Naive thymus-derived CD8-positive, alpha-beta T cell (primary cell): ENCODE measurements around the gene EIF3D. TPM values are rescaled to one million over a fixed set of nuclear protein-coding genes. Genes with fewer than 3 reads are reported as not detected.
A peak's percentile ranks its signal among the peaks of the same experiment; 100 is the strongest.

Experiments used
- ATAC-seq, 2 donors: fragments of 150-1000 bp; cut with Tn5 transposase in 1 of 2; sonication (Bioruptor Pico), chemical (Tn5 transposase) in 1 of 2; 1 replicate in 1 of 2; 2 replicates in 1 of 2; pipeline ENCODE4 v1.10.0; 2021; ENCODE audit warnings: mild to moderate bottlenecking in 2 of 2, moderate library complexity in 2 of 2
- POLR2A ChIA-PET: fragments of 350-600 bp; sonication (Branson Sonifier 250); formaldehyde crosslinking; loops from one replicate; lab custom pipeline; 2021; ENCODE audit warnings: antibody characterized with exemption; lab: Charles Lee
- DNase-seq, 10 donors: peaks; one replicate each; pipeline versions ENCODE4 v3.0.0 to v3.0.0-alpha.2; 2020 to 2022
- H3K27ac Mint-ChIP-seq, 10 donors: one replicate each; pipeline ENCODE4 v1.8.0; 2020 to 2022; ENCODE audit warnings: mild to moderate bottlenecking in 10 of 10, mixed read lengths in 10 of 10, moderate library complexity in 4 of 10, inconsistent platforms in 1 of 10
- H3K27me3 Mint-ChIP-seq, 5 donors: one replicate each; pipeline ENCODE4 v1.8.0; 2021 to 2022; ENCODE audit warnings: mixed read lengths in 5 of 5
- H3K36me3 Mint-ChIP-seq, 3 donors: one replicate each; pipeline ENCODE4 v1.8.0; 2020 to 2022; ENCODE audit warnings: mixed read lengths in 3 of 3, mild to moderate bottlenecking in 2 of 3, inconsistent platforms in 1 of 3
- H3K4me1 Mint-ChIP-seq, 4 donors: one replicate each; pipeline ENCODE4 v1.8.0; 2021 to 2022; ENCODE audit warnings: mixed read lengths in 4 of 4
- H3K4me3 Mint-ChIP-seq, 10 donors: one replicate each; pipeline ENCODE4 v1.8.0; 2020 to 2022; ENCODE audit warnings: mild to moderate bottlenecking in 10 of 10, mixed read lengths in 10 of 10, moderate library complexity in 6 of 10, inconsistent platforms in 1 of 10
- H3K9me3 Mint-ChIP-seq, 9 donors: one replicate each; pipeline ENCODE4 v1.8.0; 2020 to 2022; ENCODE audit warnings: mixed read lengths in 9 of 9, mild to moderate bottlenecking in 3 of 9, inconsistent platforms in 1 of 9, moderate library complexity in 1 of 9
- polyA plus RNA-seq, 3 donors: library from polyadenylated mRNA; unstranded; fragments of 300-500 nt; fragmentation: Illumina TruSeq; gene quantifications; one replicate each; pipeline ENCODE4 v1.2.3, GENCODE V29; 2021
- total RNA-seq, 8 experiments: library from RNA in 2 of 8; stranded (reverse) in 2 of 8; gene quantifications; one replicate each; pipeline ENCODE4 v1.2.3 and lab custom pipeline; 2021 to 2026

EIF3D gene
- 100 to 1,000 TPM; 269 to 276 TPM for total RNA-seq
- 100 to 1,000 TPM; 129 to 190 (median 173) TPM for polyA plus RNA-seq
- total RNA-seq (lab: John Stamatoyannopoulos, UW): 304 to 475 (median 369) reads per million in 6 experiments

- ATAC-seq: peak; percentile 92
- POLR2A ChIA-PET: interaction anchor here (0.6 to 3.6 kb wide), 19 partner anchors 8 to 1978 kb away, joined by 3 to 30 read pairs (median 3); partner anchors contain the start of genes APOL1, FOXRED2, IFT27 and TOM1
- Mint-ChIP-seq H3K27ac (peak within 1 kb of the TSS; percentile 95 to 100 (median 98)), H3K4me3 (peak within 1 kb of the TSS; percentile 84 to 97 (median 93)), H3K27me3 (no peaks in the 10 kb centered on the region), H3K9me3 (no peaks in the 10 kb centered on the region), H3K4me1 (peaks cover 4 to 34% (median 22%) of the 10 kb centered on the region in 4 donors), H3K36me3 (peaks cover 0 to 34% (median 19%) of the 10 kb centered on the region in 3 donors)
- peak; percentile 93 to 99 (median 98) for DNase-seq
These were observed at the start of gene EIF3D for GRCh38 chr22:36528795-36529751. TSS of gene EIF3D (minus strand) at chr22:36529166. CDS start at chr22:36526121, 3,045 bp downstream.

GRCh38 chr22:36578619-36579018 lies 49.7 kb upstream of the EIF3D start:
- H3K27ac Mint-ChIP-seq: no peak overlapping the region
- peaks cover 0 to under 1% (median 0%) of the 10 kb centered on the region in 3 donors for H3K36me3 Mint-ChIP-seq
- H3K9me3 Mint-ChIP-seq: no peaks in the 10 kb centered on the region
- peaks cover 2 to 29% (median 15%) of the 10 kb centered on the region in 5 donors for H3K27me3 Mint-ChIP-seq
- peaks cover 0 to 1% (median 0%) of the 10 kb centered on the region in 4 donors for H3K4me1 Mint-ChIP-seq
- DNase-seq (peak in 1 of 10 donors; percentile 7), ATAC-seq (no peak)
- POLR2A ChIA-PET: no interaction called here
- no peak overlapping the region for H3K4me3 Mint-ChIP-seq

DNA sequence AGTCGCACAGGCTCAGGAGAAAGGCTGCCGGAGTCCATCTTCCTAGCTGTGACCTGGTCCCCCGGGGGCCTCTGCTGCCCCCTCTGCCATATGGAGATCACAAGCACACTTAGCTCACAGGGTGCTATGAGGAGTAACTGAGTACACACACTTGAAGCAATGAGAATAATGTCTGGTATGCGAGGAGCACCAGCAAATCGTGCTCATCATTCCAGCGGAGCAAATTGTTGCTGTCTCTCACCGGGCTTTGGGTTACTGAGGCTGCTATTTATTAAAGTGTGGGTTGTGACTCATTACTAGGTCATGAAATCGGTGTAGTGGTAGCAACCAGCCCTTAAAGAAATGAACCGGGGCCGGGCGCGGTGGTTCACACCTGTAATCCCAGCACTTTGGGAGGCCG lies 48.1 kb upstream of the EIF3D start:
- peaks cover 0 to 14% (median 8%) of the 10 kb centered on the region in 5 donors for H3K27me3 Mint-ChIP-seq
- no peaks in the 10 kb centered on the region for H3K36me3 Mint-ChIP-seq
- DNase-seq: peak in 1 of 10 donors; percentile 32
- H3K4me3 Mint-ChIP-seq: no peak overlapping the region
- H3K9me3 Mint-ChIP-seq: no peaks in the 10 kb centered on the region
- H3K27ac Mint-ChIP-seq: no peak overlapping the region
- POLR2A ChIA-PET: no interaction called here
- peaks cover 0 to 1% (median 0%) of the 10 kb centered on the region in 4 donors for H3K4me1 Mint-ChIP-seq
- no peak for ATAC-seq

- Mint-ChIP-seq H3K4me1 (peaks cover 0 to 3% (median 0%) of the 10 kb centered on the region in 4 donors), H3K9me3 (no peaks in the 10 kb centered on the region), H3K36me3 (no peaks in the 10 kb centered on the region), H3K4me3 (no peak overlapping the region), H3K27ac (no peak overlapping the region), H3K27me3 (peaks cover 0 to 10% (median 3%) of the 10 kb centered on the region in 5 donors)
- POLR2A ChIA-PET: no interaction called here
- DNase-seq: no peak
- ATAC-seq: no peak
These were observed 45.8 kb upstream of the EIF3D start for GRCh38 chr22:36574728-36575127.

DNA sequence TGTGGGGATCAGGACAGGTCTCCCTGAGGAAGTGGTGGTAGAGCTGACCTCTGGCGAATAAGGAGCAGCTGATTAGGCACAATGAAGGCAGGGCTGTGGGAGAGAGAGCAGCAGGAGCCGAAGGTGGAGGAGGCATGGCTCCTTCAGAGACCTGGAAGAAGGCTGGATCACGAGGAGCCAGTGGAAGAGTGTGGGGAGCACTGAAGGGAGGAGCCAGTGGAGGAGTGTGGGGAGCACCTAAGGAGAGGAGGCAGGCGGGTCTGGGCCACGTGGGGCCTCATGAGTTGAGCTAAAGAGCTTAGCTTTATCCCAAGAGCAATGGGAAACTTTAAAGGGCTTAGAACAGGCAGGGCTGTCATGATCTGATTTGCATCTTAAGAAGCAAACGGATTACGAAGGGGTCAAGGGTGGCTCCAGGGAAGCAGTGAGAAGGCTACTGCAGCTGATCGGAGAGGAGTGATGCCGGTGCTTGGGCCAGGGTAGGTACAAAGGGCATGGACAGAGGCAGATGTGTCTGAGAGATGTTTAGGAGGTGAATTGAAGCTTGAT lies 44.9 kb upstream of the EIF3D start:
- ATAC-seq (no peak), DNase-seq (no peak)
- POLR2A ChIA-PET: no interaction called here
- peak overlapping the region in 2 of 10 donors; percentile 11 to 78 for H3K27ac Mint-ChIP-seq
- peaks cover 0 to 3% (median 0%) of the 10 kb centered on the region in 4 donors for H3K4me1 Mint-ChIP-seq
- H3K27me3 Mint-ChIP-seq: peaks cover 0 to 13% (median under 1%) of the 10 kb centered on the region in 5 donors
- H3K36me3 Mint-ChIP-seq: no peaks in the 10 kb centered on the region
- H3K9me3 Mint-ChIP-seq: no peaks in the 10 kb centered on the region
- H3K4me3 Mint-ChIP-seq: no peak overlapping the region

GRCh38 chr22:36571991-36572390 lies 43.0 kb upstream of the EIF3D start:
- Mint-ChIP-seq H3K4me3 (no peak overlapping the region), H3K27ac (peak overlapping the region in 1 of 10 donors; percentile 5), H3K36me3 (no peaks in the 10 kb centered on the region), H3K4me1 (peaks cover 0 to 3% (median 0%) of the 10 kb centered on the region in 4 donors), H3K9me3 (no peaks in the 10 kb centered on the region), H3K27me3 (peaks cover 0 to 15% (median 8%) of the 10 kb centered on the region in 5 donors)
- POLR2A ChIA-PET: no interaction called here
- no peak for ATAC-seq
- DNase-seq: no peak

DNA sequence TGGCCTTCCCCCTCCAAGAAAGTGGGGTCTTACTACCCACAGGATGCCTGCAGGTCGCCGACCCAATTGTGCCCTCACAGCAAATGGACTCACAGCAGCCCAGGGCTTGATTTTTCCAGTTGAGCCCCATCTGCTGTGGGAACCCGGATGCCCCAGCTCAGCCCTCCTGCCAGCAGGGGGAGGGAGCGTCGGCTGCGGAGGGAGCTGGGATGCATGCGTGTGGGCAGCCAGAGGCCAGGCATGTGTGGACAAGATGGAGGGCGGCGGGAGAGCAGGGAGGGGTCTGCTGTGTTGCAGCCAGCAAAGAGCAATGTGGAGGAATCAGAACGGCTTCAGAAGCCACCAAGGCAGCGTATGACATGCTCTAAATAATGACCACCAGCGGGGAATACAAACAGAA lies 41.0 kb upstream of the EIF3D start:
- Mint-ChIP-seq H3K4me1 (peaks cover 0 to 3% (median 0%) of the 10 kb centered on the region in 4 donors), H3K4me3 (no peak overlapping the region), H3K27me3 (peaks cover 0 to 30% (median 18%) of the 10 kb centered on the region in 5 donors), H3K36me3 (no peaks in the 10 kb centered on the region), H3K27ac (no peak overlapping the region), H3K9me3 (no peaks in the 10 kb centered on the region)
- POLR2A ChIA-PET: no interaction called here
- ATAC-seq (no peak), DNase-seq (no peak)

GRCh38 chr22:36568846-36569245 lies 39.9 kb upstream of the EIF3D start:
- DNase-seq (no peak), ATAC-seq (no peak)
- Mint-ChIP-seq H3K36me3 (peaks cover 0 to 2% (median 0%) of the 10 kb centered on the region in 3 donors), H3K27me3 (peaks cover 0 to 41% (median 25%) of the 10 kb centered on the region in 5 donors), H3K27ac (no peak overlapping the region), H3K9me3 (no peaks in the 10 kb centered on the region), H3K4me3 (no peak overlapping the region), H3K4me1 (peaks cover 0 to 3% (median 0%) of the 10 kb centered on the region in 4 donors)
- POLR2A ChIA-PET: no interaction called here

GRCh38 chr22:36566720-36567119 lies 37.8 kb upstream of the EIF3D start:
- DNase-seq (no peak), ATAC-seq (no peak)
- Mint-ChIP-seq H3K27me3 (peaks cover 10 to 61% (median 36%) of the 10 kb centered on the region in 5 donors), H3K9me3 (no peaks in the 10 kb centered on the region), H3K4me3 (no peak overlapping the region), H3K27ac (peak overlapping the region in 1 of 10 donors; percentile 63), H3K36me3 (peaks cover 0 to 3% (median 0%) of the 10 kb centered on the region in 3 donors), H3K4me1 (peaks cover 0 to 4% (median 0%) of the 10 kb centered on the region in 4 donors)
- POLR2A ChIA-PET: no interaction called here

DNA sequence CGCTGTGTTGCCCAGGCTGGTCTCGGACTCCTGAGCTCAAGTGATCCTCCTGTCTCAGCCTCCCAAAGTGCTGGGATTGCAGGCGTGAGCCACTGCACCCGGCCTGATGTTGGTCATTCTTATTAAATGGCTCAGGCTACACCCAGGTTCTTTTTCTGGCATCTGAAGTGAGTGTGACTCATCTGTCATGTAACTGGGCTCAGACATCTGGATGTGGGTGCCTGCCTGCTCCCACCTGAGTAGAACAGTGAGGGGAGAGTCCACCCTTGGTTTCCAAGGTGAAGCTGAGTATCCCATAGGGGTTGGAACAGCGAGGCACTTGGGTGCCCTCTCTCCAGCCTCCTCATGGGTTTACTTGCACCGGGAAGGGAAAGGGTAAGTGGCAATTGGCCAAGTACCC lies 36.7 kb upstream of the EIF3D start:
- Mint-ChIP-seq H3K9me3 (no peaks in the 10 kb centered on the region), H3K4me3 (no peak overlapping the region), H3K4me1 (peaks cover 0 to 4% (median 0%) of the 10 kb centered on the region in 4 donors), H3K27me3 (peaks cover 10 to 65% (median 36%) of the 10 kb centered on the region in 5 donors), H3K27ac (peak overlapping the region in 1 of 10 donors; percentile 56), H3K36me3 (peaks cover 0 to 3% (median 0%) of the 10 kb centered on the region in 3 donors)
- no peak for ATAC-seq
- DNase-seq: no peak
- POLR2A ChIA-PET: interaction anchor here (0.6 kb wide), 1 partner anchor 45 kb away, joined by 3 read pairs; no protein-coding TSS in a partner anchor

DNA sequence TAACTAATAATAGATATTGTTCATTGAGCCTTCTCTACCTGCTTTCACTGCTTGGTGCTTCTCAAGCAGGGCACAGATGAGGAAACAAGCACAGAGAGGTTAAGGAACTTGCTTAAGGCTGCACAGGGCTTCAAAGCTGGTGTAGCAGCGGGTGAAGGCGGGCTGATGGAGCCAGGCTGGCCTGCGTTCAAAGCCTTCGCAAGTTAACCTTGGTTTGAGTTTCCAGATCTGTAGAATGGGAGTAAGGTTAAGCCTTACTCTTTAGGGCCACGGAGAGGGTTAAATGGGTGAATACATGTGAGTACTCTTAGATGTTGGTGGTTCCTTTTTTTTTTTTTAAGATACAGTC lies 36.2 kb upstream of the EIF3D start:
- ATAC-seq (no peak), DNase-seq (no peak)
- Mint-ChIP-seq H3K27ac (peak overlapping the region in 1 of 10 donors; percentile 29), H3K36me3 (peaks cover 0 to 3% (median 0%) of the 10 kb centered on the region in 3 donors), H3K4me1 (peaks cover 0 to 4% (median 0%) of the 10 kb centered on the region in 4 donors), H3K27me3 (peaks cover 10 to 65% (median 40%) of the 10 kb centered on the region in 5 donors), H3K4me3 (no peak overlapping the region), H3K9me3 (no peaks in the 10 kb centered on the region)
- POLR2A ChIA-PET: interaction anchor here (0.6 kb wide), 1 partner anchor 44 kb away, joined by 3 read pairs; no protein-coding TSS in a partner anchor

DNA sequence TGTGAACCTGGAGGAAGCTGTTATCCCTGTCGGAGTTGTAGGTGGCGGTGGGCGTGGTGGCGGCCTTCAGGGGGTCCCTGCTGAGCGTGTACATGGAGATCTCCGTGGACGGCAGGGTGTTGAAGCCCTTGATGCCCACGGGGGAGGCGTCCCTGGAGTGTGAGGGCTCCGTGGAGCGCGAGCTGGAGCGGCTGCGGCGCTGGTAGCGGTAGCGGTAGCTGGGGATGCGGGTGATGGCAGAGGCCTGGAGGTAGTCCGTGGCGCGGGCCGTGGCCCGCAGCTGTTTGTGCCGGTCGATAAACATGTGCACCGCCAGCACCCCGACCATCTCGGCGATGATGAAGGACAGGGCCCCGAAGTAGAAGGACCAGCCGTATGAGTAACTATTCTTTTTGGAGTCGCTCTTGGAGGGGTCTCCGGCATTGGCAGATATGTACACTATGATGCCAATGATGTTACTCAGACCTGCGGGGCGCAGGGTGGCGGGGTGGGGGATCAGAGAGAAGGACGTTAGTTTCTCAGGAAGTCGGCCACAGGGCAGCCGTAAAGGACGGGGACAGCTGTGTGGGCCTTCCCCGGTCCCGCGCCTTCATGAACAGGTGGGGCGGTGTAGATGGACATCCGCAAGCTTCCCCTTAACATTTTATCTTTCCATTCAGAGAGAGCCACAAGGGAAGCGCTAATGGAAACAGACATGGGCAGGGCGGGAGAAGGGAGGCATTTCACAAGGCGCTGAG lies 35.6 kb upstream of the EIF3D start:
- Mint-ChIP-seq H3K4me3 (no peak overlapping the region), H3K27ac (no peak overlapping the region), H3K9me3 (no peaks in the 10 kb centered on the region), H3K27me3 (peaks cover 10 to 65% (median 42%) of the 10 kb centered on the region in 5 donors), H3K4me1 (peaks cover 0 to 2% (median 0%) of the 10 kb centered on the region in 4 donors), H3K36me3 (peaks cover 0 to 3% (median 0%) of the 10 kb centered on the region in 3 donors)
- ATAC-seq (no peak), DNase-seq (no peak)
- POLR2A ChIA-PET: no interaction called here
